WERI-Rb-1 (cell line): ENCODE data around the gene ROBO2.

Experiments
- DNase-seq: peaks from one replicate; pipeline ENCODE4 v3.0.0-alpha.2; 2020
- H3K27ac ChIP-seq: fragments of 250-450 bp; sonication (Bioruptor Pico); 2 replicates; pipeline ENCODE4 v1.5.1; 2020; ENCODE audit warnings: mild to moderate bottlenecking, moderate library complexity
- H3K27me3 ChIP-seq: fragments of 250-450 bp; sonication (Bioruptor Pico); 2 replicates; pipeline ENCODE4 v1.5.1; 2021; ENCODE audit warnings: mild to moderate bottlenecking, low read depth, moderate library complexity; ENCODE audit not compliant: insufficient read depth, severe bottlenecking
- H3K36me3 ChIP-seq: fragments of 250-450 bp; sonication (Bioruptor Pico); 2 replicates; pipeline ENCODE4 v1.5.1; 2020; ENCODE audit warnings: mild to moderate bottlenecking, moderate library complexity
- H3K4me3 ChIP-seq: 2 replicates; pipeline ENCODE4 v1.5.1; 2011; ENCODE audit warnings: low read depth, mild to moderate bottlenecking, control low read depth, low read length
- H3K9me3 ChIP-seq: fragments of 250-450 bp; sonication (Bioruptor Pico); 2 replicates; pipeline ENCODE4 v1.5.1; 2021; ENCODE audit warnings: mild to moderate bottlenecking, moderate library complexity; ENCODE audit not compliant: severe bottlenecking
- CTCF ChIP-seq: IDR thresholded peaks from 2 replicates; pipeline ENCODE4 v1.5.1; 2011; ENCODE audit warnings: low read depth, mild to moderate bottlenecking, control low read depth, inconsistent platforms, low read length

Gene ROBO2

GRCh38 chr3:77338195-77338594 is 298.3 kb downstream of the ROBO2 start:
- H3K4me3 ChIP-seq: no peak overlapping the region

GRCh38 chr3:77342027-77342426 is 302.1 kb downstream of the ROBO2 start:
- peaks cover 10% of the 10 kb centered on the region; the same call in 1 of the 2 replicates for H3K36me3 ChIP-seq
- H3K27me3 ChIP-seq: no peaks in the 10 kb centered on the region
- no peak overlapping the region for H3K4me3 ChIP-seq
- TF ChIP-seq CTCF: no peak
- no peaks in the 10 kb centered on the region for H3K9me3 ChIP-seq
- H3K27ac ChIP-seq: no peak overlapping the region
- no peak for DNase-seq

More at GRCh38 chr3:77338195-77338594, 298.3 kb downstream of the ROBO2 start:
- H3K27ac ChIP-seq: no peak overlapping the region
- no peak for TF ChIP-seq CTCF
- H3K9me3 ChIP-seq: no peaks in the 10 kb centered on the region
- H3K27me3 ChIP-seq: no peaks in the 10 kb centered on the region
- no peak for DNase-seq
- H3K36me3 ChIP-seq: peaks cover 10% of the 10 kb centered on the region; the same call in 1 of the 2 replicates

GRCh38 chr3:77342688-77343087 is 302.8 kb downstream of the ROBO2 start:
- Histone ChIP-seq H3K27ac (no peak overlapping the region), H3K4me3 (no peak overlapping the region), H3K27me3 (no peaks in the 10 kb centered on the region), H3K36me3 (peaks cover 10% of the 10 kb centered on the region; the same call in 1 of the 2 replicates), H3K9me3 (no peaks in the 10 kb centered on the region)
- no peak for TF ChIP-seq CTCF
- no peak for DNase-seq

GRCh38 chr3:77345009-77345408 is 305.1 kb downstream of the ROBO2 start:
- no peak for DNase-seq
- peaks cover 10% of the 10 kb centered on the region; the same call in 1 of the 2 replicates for H3K36me3 ChIP-seq
- no peaks in the 10 kb centered on the region for H3K9me3 ChIP-seq
- no peak overlapping the region for H3K4me3 ChIP-seq
- no peak overlapping the region for H3K27ac ChIP-seq
- no peak for TF ChIP-seq CTCF
- H3K27me3 ChIP-seq: no peaks in the 10 kb centered on the region

GRCh38 chr3:77348244-77348855 is 308.5 kb downstream of the ROBO2 start:
- Histone ChIP-seq H3K4me3 (no peak overlapping the region), H3K9me3 (no peaks in the 10 kb centered on the region), H3K36me3 (no peaks in the 10 kb centered on the region), H3K27me3 (no peaks in the 10 kb centered on the region), H3K27ac (no peak overlapping the region)
- peak; percentile 55 for TF ChIP-seq CTCF
- DNase-seq: peak; percentile 22

- H3K9me3 ChIP-seq: no peaks in the 10 kb centered on the region
- no peaks in the 10 kb centered on the region; the same call in 1 of the 2 replicates for H3K36me3 ChIP-seq
- no peak overlapping the region for H3K27ac ChIP-seq
- TF ChIP-seq CTCF: no peak
- no peak overlapping the region for H3K4me3 ChIP-seq
- DNase-seq: no peak
- H3K27me3 ChIP-seq: no peaks in the 10 kb centered on the region
Measured at GRCh38 chr3:77354958-77355357, 315.1 kb downstream of the ROBO2 start.
